Fibroblast of skin of abdomen (primary cell): ENCODE results near the gene NPPC.

Experiments
- DNase-seq: peaks from one replicate; pipeline ENCODE4 v3.0.0-alpha.2; 2013

The NPPC gene

GRCh38 chr2:231935207-231935524, 9.0 kb upstream of the NPPC start:
- DNase-seq: no peak

GRCh38 chr2:231934441-231935206, 8.4 kb upstream of the NPPC start:
- DNase-seq: no peak

GRCh38 chr2:231933916-231934401, 7.8 kb upstream of the NPPC start:
- DNase-seq: peak; percentile 14

GRCh38 chr2:231932985-231933915, 7.1 kb upstream of the NPPC start:
- DNase-seq: no peak

GRCh38 chr2:231932711-231932970, 6.4 kb upstream of the NPPC start:
- no peak for DNase-seq

- DNase-seq: no peak
These were observed 5.3 kb upstream of the NPPC start for GRCh38 chr2:231931481-231931915.

- no peak for DNase-seq
These were observed 4.5 kb upstream of the NPPC start for GRCh38 chr2:231930593-231931281.

GRCh38 chr2:231929961-231930592, 3.9 kb upstream of the NPPC start:
- DNase-seq: no peak

- DNase-seq: no peak
These were observed 2.9 kb upstream of the NPPC start for GRCh38 chr2:231928901-231929725.

GRCh38 chr2:231928481-231928880, 2.3 kb upstream of the NPPC start:
- no peak for DNase-seq

GRCh38 chr2:231927566-231927890, 1.3 kb upstream of the NPPC start:
- DNase-seq: no peak

GRCh38 chr2:231926761-231927565, 767 bp upstream of the NPPC start:
- DNase-seq: no peak

GRCh38 chr2:231925303-231926179, 655 bp downstream of the NPPC start:
- peak; percentile 75 for DNase-seq

- no peak for DNase-seq
These were observed 1.3 kb downstream of the NPPC start for GRCh38 chr2:231924889-231925275.

- DNase-seq: no peak
These were observed 2.0 kb downstream of the NPPC start for GRCh38 chr2:231923951-231924888.

- DNase-seq: no peak
These were observed 3.2 kb downstream of the NPPC start for GRCh38 chr2:231923010-231923344.

- no peak for DNase-seq
These were observed 3.7 kb downstream of the NPPC start for GRCh38 chr2:231922311-231923009.

- DNase-seq: no peak
These were observed 5.4 kb downstream of the NPPC start for GRCh38 chr2:231920795-231921194.
